ENCODE results near the gene SYT9.

Gene SYT9

GRCh38 chr11:7428196-7428595 is 176.5 kb downstream of the SYT9 start:
- Histone ChIP-seq H4K20me1 (ENCODE audit: control insufficient read depth, insufficient read depth, low read depth, low read length) (no peaks in the 10 kb centered on the region), H3K27ac (ENCODE audit: low read depth, low read length) (no peak overlapping the region), H3K36me3 (ENCODE audit: control insufficient read depth, low read length) (no peaks in the 10 kb centered on the region), H3K4me1 (ENCODE audit: control insufficient read depth, low read length) (peaks cover 14% of the 10 kb centered on the region), H3K27me3 (ENCODE audit: control insufficient read depth, low read length) (no peaks in the 10 kb centered on the region), H3K4me3 (ENCODE audit: low read length) (no peak overlapping the region), H3K4me2 (ENCODE audit: low read length) (no peak overlapping the region), H3F3A (ENCODE audit: control insufficient read depth, insufficient read depth) (no peaks in the 10 kb centered on the region), H3K79me2 (ENCODE audit: control insufficient read depth, low read length) (no peaks in the 10 kb centered on the region), H3K9me3 (ENCODE audit: control insufficient read depth, insufficient read depth, low read length) (no peaks in the 10 kb centered on the region), H3K9me2 (replicated peaks; ENCODE audit: control insufficient read depth, low read length) (no peaks in the 10 kb centered on the region)
- TF ChIP-seq, protein P1, sequence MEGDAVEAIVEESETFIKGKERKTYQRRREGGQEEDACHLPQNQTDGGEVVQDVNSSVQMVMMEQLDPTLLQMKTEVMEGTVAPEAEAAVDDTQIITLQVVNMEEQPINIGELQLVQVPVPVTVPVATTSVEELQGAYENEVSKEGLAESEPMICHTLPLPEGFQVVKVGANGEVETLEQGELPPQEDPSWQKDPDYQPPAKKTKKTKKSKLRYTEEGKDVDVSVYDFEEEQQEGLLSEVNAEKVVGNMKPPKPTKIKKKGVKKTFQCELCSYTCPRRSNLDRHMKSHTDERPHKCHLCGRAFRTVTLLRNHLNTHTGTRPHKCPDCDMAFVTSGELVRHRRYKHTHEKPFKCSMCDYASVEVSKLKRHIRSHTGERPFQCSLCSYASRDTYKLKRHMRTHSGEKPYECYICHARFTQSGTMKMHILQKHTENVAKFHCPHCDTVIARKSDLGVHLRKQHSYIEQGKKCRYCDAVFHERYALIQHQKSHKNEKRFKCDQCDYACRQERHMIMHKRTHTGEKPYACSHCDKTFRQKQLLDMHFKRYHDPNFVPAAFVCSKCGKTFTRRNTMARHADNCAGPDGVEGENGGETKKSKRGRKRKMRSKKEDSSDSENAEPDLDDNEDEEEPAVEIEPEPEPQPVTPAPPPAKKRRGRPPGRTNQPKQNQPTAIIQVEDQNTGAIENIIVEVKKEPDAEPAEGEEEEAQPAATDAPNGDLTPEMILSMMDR (IDR thresholded peaks at IDR 0.05; ENCODE audit: low read depth, low read length, poor library complexity, severe bottlenecking), result no peak
- no peak for TF ChIP-seq EZH2phosphoT487 (IDR thresholded peaks at IDR 0.05; ENCODE audit: borderline replicate concordance, low read length)

GRCh38 chr11:7430496-7430895 is 178.8 kb downstream of the SYT9 start:
- peaks cover 8% of the 10 kb centered on the region for H3K4me1 ChIP-seq (ENCODE audit: control insufficient read depth, low read length)
- no peak overlapping the region for H3K4me2 ChIP-seq (ENCODE audit: low read length)
- H4K20me1 ChIP-seq (ENCODE audit: control insufficient read depth, insufficient read depth, low read depth, low read length), result no peaks in the 10 kb centered on the region
- H3K79me2 ChIP-seq (ENCODE audit: control insufficient read depth, low read length), result no peaks in the 10 kb centered on the region
- H3F3A ChIP-seq (ENCODE audit: control insufficient read depth, insufficient read depth), result no peaks in the 10 kb centered on the region
- no peak for TF ChIP-seq EZH2phosphoT487 (IDR thresholded peaks at IDR 0.05; ENCODE audit: borderline replicate concordance, low read length)
- TF ChIP-seq, protein P1 (IDR thresholded peaks at IDR 0.05; ENCODE audit: low read depth, low read length, poor library complexity, severe bottlenecking), result no peak
- no peaks in the 10 kb centered on the region for H3K36me3 ChIP-seq (ENCODE audit: control insufficient read depth, low read length)
- H3K9me2 ChIP-seq (replicated peaks; ENCODE audit: control insufficient read depth, low read length), result no peaks in the 10 kb centered on the region
- no peaks in the 10 kb centered on the region for H3K27me3 ChIP-seq (ENCODE audit: control insufficient read depth, low read length)
- H3K4me3 ChIP-seq (ENCODE audit: low read length), result no peak overlapping the region
- H3K9me3 ChIP-seq (ENCODE audit: control insufficient read depth, insufficient read depth, low read length), result no peaks in the 10 kb centered on the region
- H3K27ac ChIP-seq (ENCODE audit: low read depth, low read length), result no peak overlapping the region

DNA sequence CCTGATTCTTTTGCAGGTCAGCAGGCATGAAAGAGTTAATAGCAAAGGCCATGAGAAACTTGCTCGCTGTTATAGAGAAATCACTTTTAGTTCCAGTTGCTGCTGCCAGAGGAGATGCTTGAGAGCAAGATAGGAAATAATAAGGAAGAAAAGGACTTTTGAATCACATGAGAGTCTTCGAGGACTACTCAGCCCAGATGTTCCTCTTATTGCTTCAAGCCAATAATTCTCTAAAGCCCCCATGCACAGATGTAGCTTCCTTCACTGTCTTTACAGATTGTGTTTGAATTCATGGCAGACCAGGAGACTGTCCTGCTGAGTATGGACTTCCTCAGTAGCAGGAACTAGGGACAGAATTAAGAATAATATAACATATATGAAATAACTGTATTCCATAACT is 183.5 kb downstream of the SYT9 start:
- H3K4me1 ChIP-seq (ENCODE audit: control insufficient read depth, low read length), result peaks cover 23% of the 10 kb centered on the region
- H3K4me2 ChIP-seq (ENCODE audit: low read length), result no peak overlapping the region
- H3K9me3 ChIP-seq (ENCODE audit: control insufficient read depth, insufficient read depth, low read length), result no peaks in the 10 kb centered on the region
- peaks cover 2% of the 10 kb centered on the region; the same call in 1 of the 2 replicates for H3F3A ChIP-seq (ENCODE audit: control insufficient read depth, insufficient read depth)
- H3K27ac ChIP-seq (ENCODE audit: low read depth, low read length), result no peak overlapping the region
- H4K20me1 ChIP-seq (ENCODE audit: control insufficient read depth, insufficient read depth, low read depth, low read length), result no peaks in the 10 kb centered on the region
- H3K4me3 ChIP-seq (ENCODE audit: low read length), result no peak overlapping the region
- H3K27me3 ChIP-seq (ENCODE audit: control insufficient read depth, low read length), result no peaks in the 10 kb centered on the region
- no peaks in the 10 kb centered on the region for H3K36me3 ChIP-seq (ENCODE audit: control insufficient read depth, low read length)
- no peaks in the 10 kb centered on the region for H3K79me2 ChIP-seq (ENCODE audit: control insufficient read depth, low read length)
- TF ChIP-seq, protein P1 (IDR thresholded peaks at IDR 0.05; ENCODE audit: low read depth, low read length, poor library complexity, severe bottlenecking), result no peak
- H3K9me2 ChIP-seq (replicated peaks; ENCODE audit: control insufficient read depth, low read length), result no peaks in the 10 kb centered on the region

- Histone ChIP-seq H3F3A (ENCODE audit: control insufficient read depth, insufficient read depth) (peaks cover 2% of the 10 kb centered on the region; the same call in 1 of the 2 replicates), H3K4me2 (ENCODE audit: low read length) (peak overlapping the region; percentile 71), H3K79me2 (ENCODE audit: control insufficient read depth, low read length) (no peaks in the 10 kb centered on the region), H3K4me1 (ENCODE audit: control insufficient read depth, low read length) (peaks cover 23% of the 10 kb centered on the region), H3K27me3 (ENCODE audit: control insufficient read depth, low read length) (no peaks in the 10 kb centered on the region), H3K9me3 (ENCODE audit: control insufficient read depth, insufficient read depth, low read length) (no peaks in the 10 kb centered on the region), H3K27ac (ENCODE audit: low read depth, low read length) (peak overlapping the region; percentile 41), H3K9me2 (replicated peaks; ENCODE audit: control insufficient read depth, low read length) (no peaks in the 10 kb centered on the region), H3K36me3 (ENCODE audit: control insufficient read depth, low read length) (no peaks in the 10 kb centered on the region), H4K20me1 (ENCODE audit: control insufficient read depth, insufficient read depth, low read depth, low read length) (no peaks in the 10 kb centered on the region), H3K4me3 (ENCODE audit: low read length) (peak overlapping the region; percentile 59)
- TF ChIP-seq EZH2phosphoT487 (IDR thresholded peaks at IDR 0.05; ENCODE audit: borderline replicate concordance, low read length), result no peak
- TF ChIP-seq, protein P1 (IDR thresholded peaks at IDR 0.05; ENCODE audit: low read depth, low read length, poor library complexity, severe bottlenecking), result no peak
These were observed 184.4 kb downstream of the SYT9 start for GRCh38 chr11:7436146-7436545.
